ENCODE results near the gene AP5S1. TPM values are rescaled to one million over a fixed set of nuclear protein-coding genes. Genes with fewer than 3 reads are reported as not detected.

AP5S1 gene
- total and polyA plus RNA-seq, 9 of the 15 experiments (the other 6 are each of a cell fraction or from before 2014, with no cell fraction given) = 2.6 to 8.8 (median 4.4) TPM

DNA sequence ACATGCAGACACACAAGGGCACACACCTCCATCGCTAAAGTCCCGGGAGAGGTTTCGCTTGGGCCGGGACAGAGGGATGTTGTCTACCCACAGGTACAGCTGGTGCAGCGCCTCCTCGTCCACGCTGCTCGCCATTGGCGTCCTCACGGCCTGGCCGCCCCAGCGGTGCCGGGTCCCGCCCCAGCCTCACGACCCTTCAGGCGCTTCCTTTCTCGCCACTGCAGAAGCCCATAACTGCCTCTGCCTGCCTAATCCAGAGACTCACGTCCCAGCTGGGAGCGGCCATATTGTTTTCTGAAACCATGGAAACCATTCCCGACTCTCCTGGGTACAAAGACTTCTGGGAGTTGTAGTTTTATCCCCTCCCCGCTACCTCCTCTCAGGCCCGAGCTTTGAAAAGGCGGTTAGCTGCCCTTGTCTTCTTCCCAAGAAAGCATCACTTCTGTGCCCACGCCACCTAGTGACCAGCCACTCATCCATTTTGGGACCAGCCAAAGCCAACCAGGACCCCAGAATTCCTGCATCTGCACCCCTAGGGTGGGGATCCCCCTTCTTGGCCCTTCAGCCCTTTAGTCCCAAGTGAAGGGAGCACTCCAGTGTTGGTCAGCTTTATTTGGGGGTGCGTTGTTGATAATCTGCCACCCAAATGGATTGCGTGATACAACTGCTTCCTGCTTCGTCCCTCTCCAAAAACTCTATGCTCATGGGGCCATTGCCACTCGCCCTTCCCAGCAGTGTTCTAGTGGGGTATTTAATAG lies 39.0 kb upstream of the AP5S1 start, which contains the start of gene SPEF1 (continued):
- TF ChIP-seq PRDM10 (IDR thresholded peaks at IDR 0.05; ENCODE audit: partially characterized antibody) (no peak), EP300 (IDR thresholded peaks at IDR 0.05; ENCODE audit: low read length) (no peak), FOXJ3 (CRISPR knock-in tag; IDR thresholded peaks at IDR 0.05) (peak; percentile 76), GTF2E2 (tag; IDR thresholded peaks at IDR 0.05) (no peak), RBM17 (IDR thresholded peaks at IDR 0.05; ENCODE audit: borderline replicate concordance, low read depth, low read length) (no peak), GABPB1 (CRISPR knock-in tag; IDR thresholded peaks at IDR 0.05) (peak; percentile 27; the same call in 1 of the 2 replicates), EZH2 (IDR thresholded peaks at IDR 0.05; ENCODE audit: borderline replicate concordance, low read depth, low read length) (no peak), BRD9 (IDR thresholded peaks at IDR 0.05; ENCODE audit: low read depth, partially characterized antibody) (no peak), RB1 (IDR thresholded peaks at IDR 0.05; ENCODE audit: low read depth) (no peak), AFF4 (CRISPR knock-in tag; IDR thresholded peaks at IDR 0.05) (no peak), SRSF7 (optimal IDR thresholded peaks at IDR 0.05; ENCODE audit: low read depth, low read length) (no peak), ZNF589 (CRISPR knock-in tag; IDR thresholded peaks at IDR 0.05; ENCODE audit: low read depth) (no peak), CCNT2 (IDR thresholded peaks at IDR 0.05; ENCODE audit: borderline replicate concordance, extremely low read depth, insufficient read length, low read depth, low read length) (no peak), NR2F6 (CRISPR knock-in tag; IDR thresholded peaks at IDR 0.05) (no peak), BRF1 (IDR thresholded peaks at IDR 0.05; ENCODE audit: borderline replicate concordance, extremely low read depth, insufficient read length) (no peak), NONO (IDR thresholded peaks at IDR 0.05; ENCODE audit: low read depth in 2 of 2, low read length in 1 of 2) (no peak)
- TF ChIP-seq, protein P1, sequence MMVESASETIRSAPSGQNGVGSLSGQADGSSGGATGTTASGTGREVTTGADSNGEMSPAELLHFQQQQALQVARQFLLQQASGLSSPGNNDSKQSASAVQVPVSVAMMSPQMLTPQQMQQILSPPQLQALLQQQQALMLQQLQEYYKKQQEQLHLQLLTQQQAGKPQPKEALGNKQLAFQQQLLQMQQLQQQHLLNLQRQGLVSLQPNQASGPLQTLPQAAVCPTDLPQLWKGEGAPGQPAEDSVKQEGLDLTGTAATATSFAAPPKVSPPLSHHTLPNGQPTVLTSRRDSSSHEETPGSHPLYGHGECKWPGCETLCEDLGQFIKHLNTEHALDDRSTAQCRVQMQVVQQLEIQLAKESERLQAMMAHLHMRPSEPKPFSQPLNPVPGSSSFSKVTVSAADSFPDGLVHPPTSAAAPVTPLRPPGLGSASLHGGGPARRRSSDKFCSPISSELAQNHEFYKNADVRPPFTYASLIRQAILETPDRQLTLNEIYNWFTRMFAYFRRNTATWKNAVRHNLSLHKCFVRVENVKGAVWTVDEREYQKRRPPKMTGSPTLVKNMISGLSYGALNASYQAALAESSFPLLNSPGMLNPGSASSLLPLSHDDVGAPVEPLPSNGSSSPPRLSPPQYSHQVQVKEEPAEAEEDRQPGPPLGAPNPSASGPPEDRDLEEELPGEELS (CRISPR knock-in tag; IDR thresholded peaks at IDR 0.05; ENCODE audit: borderline replicate concordance) = 0 out of 2 replicates have a peak, but pooled peaks have one; percentile 20

Measured in K562 (cell line).